Measurements from ENCODE around the gene RANGAP1.

RANGAP1 gene

DNA sequence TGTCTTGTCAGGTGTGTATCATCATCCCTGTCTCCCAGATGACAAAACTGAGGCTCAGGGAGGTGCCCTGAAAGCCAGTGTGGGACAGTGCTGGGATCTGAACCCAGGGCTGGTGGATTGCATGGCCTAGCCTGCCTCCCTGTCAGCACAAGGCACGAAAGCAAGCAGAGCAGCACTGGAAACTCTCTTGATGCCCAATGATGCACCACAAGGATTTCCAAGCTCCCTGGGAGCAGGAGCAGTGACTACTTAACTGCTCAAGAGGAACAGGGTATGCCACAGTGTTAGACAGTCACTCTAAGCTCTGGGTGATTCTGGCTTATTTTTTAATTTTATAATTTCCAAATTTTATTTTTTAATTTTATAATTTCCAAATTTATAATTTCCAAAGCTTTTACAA is 24.3 kb upstream of the RANGAP1 start:
- Histone ChIP-seq H3K27me3 (ENCODE audit: low read depth, low read length) (no peaks in the 10 kb centered on the region), H3K4me3 (ENCODE audit: low read length) (no peak overlapping the region), H3K4me1 (ENCODE audit: low read length) (no peaks in the 10 kb centered on the region), H3K9me3 (ENCODE audit: insufficient read depth, low read length) (no peaks in the 10 kb centered on the region), H3K9ac (ENCODE audit: low read length) (no peak overlapping the region), H2AFZ (ENCODE audit: low read depth, low read length) (no peak overlapping the region), H3K79me2 (ENCODE audit: low read length) (peaks cover 98% of the 10 kb centered on the region), H3K4me2 (ENCODE audit: low read length) (no peak overlapping the region), H3K27ac (ENCODE audit: low read length) (no peak overlapping the region), H4K20me1 (ENCODE audit: insufficient read depth, low read length) (peaks cover 46% of the 10 kb centered on the region), H3K36me3 (replicated peaks; ENCODE audit: low read depth, low read length) (peaks cover 33% of the 10 kb centered on the region)
- TF ChIP-seq CTCF (IDR thresholded peaks at IDR 0.05; ENCODE audit: low read depth, low read length): no peak

GRCh38 chr22:41308544-41308947 is 22.6 kb upstream of the RANGAP1 start:
- H3K4me1 ChIP-seq (ENCODE audit: low read length): no peaks in the 10 kb centered on the region
- H4K20me1 ChIP-seq (ENCODE audit: insufficient read depth, low read length): peaks cover 54% of the 10 kb centered on the region
- no peak overlapping the region for H2AFZ ChIP-seq (ENCODE audit: low read depth, low read length)
- no peaks in the 10 kb centered on the region for H3K9me3 ChIP-seq (ENCODE audit: insufficient read depth, low read length)
- H3K9ac ChIP-seq (ENCODE audit: low read length): no peak overlapping the region
- H3K79me2 ChIP-seq (ENCODE audit: low read length): peaks cover 99% of the 10 kb centered on the region
- no peak overlapping the region for H3K4me3 ChIP-seq (ENCODE audit: low read length)
- H3K4me2 ChIP-seq (ENCODE audit: low read length): no peak overlapping the region
- peaks cover 41% of the 10 kb centered on the region for H3K36me3 ChIP-seq (replicated peaks; ENCODE audit: low read depth, low read length)
- no peak overlapping the region for H3K27ac ChIP-seq (ENCODE audit: low read length)
- no peaks in the 10 kb centered on the region for H3K27me3 ChIP-seq (ENCODE audit: low read depth, low read length)
- no peak for TF ChIP-seq CTCF (IDR thresholded peaks at IDR 0.05; ENCODE audit: low read depth, low read length)
- TF ChIP-seq EZH2phosphoT487 (IDR thresholded peaks at IDR 0.05; ENCODE audit: low read depth): no peak

DNA sequence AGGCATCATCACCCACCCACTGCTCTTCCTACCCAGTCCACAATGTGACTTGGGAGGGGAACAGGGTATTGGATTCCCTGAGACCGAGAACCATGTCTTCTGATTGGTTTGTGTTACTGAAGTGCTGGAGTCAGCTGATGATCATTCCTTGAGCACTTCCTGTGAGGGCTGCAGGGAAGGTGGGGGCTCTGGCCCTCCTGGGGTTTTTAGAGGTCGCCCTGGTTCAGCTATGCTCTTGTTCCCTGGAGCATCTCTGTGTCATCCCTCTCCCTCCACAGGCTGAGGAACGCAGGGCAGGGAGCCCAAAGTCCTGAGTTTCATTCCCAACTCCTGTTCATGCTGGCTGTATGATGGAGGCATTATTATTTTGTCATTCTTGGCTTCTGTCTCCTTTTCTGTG is 22.1 kb upstream of the RANGAP1 start:
- Histone ChIP-seq H3K27me3 (ENCODE audit: low read depth, low read length) (no peaks in the 10 kb centered on the region), H3K9ac (ENCODE audit: low read length) (no peak overlapping the region), H3K36me3 (replicated peaks; ENCODE audit: low read depth, low read length) (peaks cover 41% of the 10 kb centered on the region), H3K4me1 (ENCODE audit: low read length) (peaks cover 3% of the 10 kb centered on the region), H3K4me2 (ENCODE audit: low read length) (no peak overlapping the region), H4K20me1 (ENCODE audit: insufficient read depth, low read length) (peaks cover 49% of the 10 kb centered on the region), H3K4me3 (ENCODE audit: low read length) (no peak overlapping the region), H2AFZ (ENCODE audit: low read depth, low read length) (no peak overlapping the region), H3K79me2 (ENCODE audit: low read length) (peaks cover 99% of the 10 kb centered on the region), H3K9me3 (ENCODE audit: insufficient read depth, low read length) (no peaks in the 10 kb centered on the region), H3K27ac (ENCODE audit: low read length) (no peak overlapping the region)
- TF ChIP-seq EZH2phosphoT487 (IDR thresholded peaks at IDR 0.05; ENCODE audit: low read depth) (no peak), CTCF (IDR thresholded peaks at IDR 0.05; ENCODE audit: low read depth, low read length) (no peak)

- H4K20me1 ChIP-seq (ENCODE audit: insufficient read depth, low read length): peaks cover 42% of the 10 kb centered on the region
- peaks cover 12% of the 10 kb centered on the region for H3K4me1 ChIP-seq (ENCODE audit: low read length)
- peaks cover 99% of the 10 kb centered on the region for H3K79me2 ChIP-seq (ENCODE audit: low read length)
- H3K27me3 ChIP-seq (ENCODE audit: low read depth, low read length): no peaks in the 10 kb centered on the region
- no peak overlapping the region for H3K9ac ChIP-seq (ENCODE audit: low read length)
- no peak overlapping the region for H3K4me2 ChIP-seq (ENCODE audit: low read length)
- H3K9me3 ChIP-seq (ENCODE audit: insufficient read depth, low read length): no peaks in the 10 kb centered on the region
- TF ChIP-seq CTCF (IDR thresholded peaks at IDR 0.05; ENCODE audit: low read depth, low read length): no peak
- no peak for TF ChIP-seq EZH2phosphoT487 (IDR thresholded peaks at IDR 0.05; ENCODE audit: low read depth)
- H2AFZ ChIP-seq (ENCODE audit: low read depth, low read length): no peak overlapping the region
- no peak overlapping the region for H3K4me3 ChIP-seq (ENCODE audit: low read length)
- no peak overlapping the region for H3K27ac ChIP-seq (ENCODE audit: low read length)
- H3K36me3 ChIP-seq (replicated peaks; ENCODE audit: low read depth, low read length): peaks cover 41% of the 10 kb centered on the region
Measured at GRCh38 chr22:41305646-41306045, 19.7 kb upstream of the RANGAP1 start.

All from OCI-LY3 (cell line).